GM12801 (cell line): ENCODE data around the gene CXCR4.

Experiments
- CTCF ChIP-seq: IDR thresholded peaks from one replicate; pipeline ENCODE4 v1.5.1; 2011; ENCODE audit warnings: control low read depth; ENCODE audit not compliant: insufficient read length; ENCODE audit errors: extremely low read depth

The CXCR4 gene

DNA sequence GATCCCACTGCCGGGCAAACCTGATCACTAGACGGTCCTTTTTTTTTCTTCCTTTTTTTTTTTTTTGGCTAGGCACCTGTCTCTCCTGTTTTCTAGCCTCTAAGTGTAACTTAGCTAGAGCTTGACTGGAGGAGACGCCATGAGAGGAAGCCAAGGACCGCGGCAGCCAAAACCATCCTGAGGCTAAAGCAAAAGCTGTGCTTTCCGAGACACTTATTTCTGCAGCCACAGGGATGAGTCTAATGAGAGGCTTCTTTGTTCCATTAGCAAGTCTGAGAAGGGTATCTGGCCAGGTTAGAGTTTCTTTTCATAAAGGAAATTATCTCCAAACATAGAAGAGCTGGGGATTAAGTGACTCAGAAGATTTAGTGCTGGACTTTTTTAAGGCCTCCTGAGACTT lies 7.3 kb upstream of the CXCR4 start:
- no peak for TF ChIP-seq CTCF

DNA sequence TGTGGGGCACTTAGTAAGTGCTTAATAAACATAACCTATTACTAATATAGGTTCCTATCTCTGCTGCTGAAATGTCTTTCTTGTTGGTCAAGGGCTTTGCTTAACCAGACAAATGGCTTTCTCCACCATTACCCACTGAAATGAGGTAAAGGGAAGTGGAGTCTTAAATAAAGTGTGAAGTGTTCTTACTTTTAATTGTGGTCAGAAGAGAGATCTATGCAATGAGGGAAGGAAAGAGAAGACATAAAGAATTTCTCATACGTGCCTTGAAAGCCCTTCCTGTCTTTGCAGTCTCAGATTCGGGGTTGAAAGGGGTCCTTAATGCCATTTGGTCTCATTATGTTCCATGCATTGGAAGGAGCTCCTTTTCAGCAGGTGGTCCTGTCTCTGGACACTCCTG lies 6.9 kb upstream of the CXCR4 start:
- no peak for TF ChIP-seq CTCF

GRCh38 chr2:136122661-136123060 lies 4.7 kb upstream of the CXCR4 start:
- TF ChIP-seq CTCF: no peak

DNA sequence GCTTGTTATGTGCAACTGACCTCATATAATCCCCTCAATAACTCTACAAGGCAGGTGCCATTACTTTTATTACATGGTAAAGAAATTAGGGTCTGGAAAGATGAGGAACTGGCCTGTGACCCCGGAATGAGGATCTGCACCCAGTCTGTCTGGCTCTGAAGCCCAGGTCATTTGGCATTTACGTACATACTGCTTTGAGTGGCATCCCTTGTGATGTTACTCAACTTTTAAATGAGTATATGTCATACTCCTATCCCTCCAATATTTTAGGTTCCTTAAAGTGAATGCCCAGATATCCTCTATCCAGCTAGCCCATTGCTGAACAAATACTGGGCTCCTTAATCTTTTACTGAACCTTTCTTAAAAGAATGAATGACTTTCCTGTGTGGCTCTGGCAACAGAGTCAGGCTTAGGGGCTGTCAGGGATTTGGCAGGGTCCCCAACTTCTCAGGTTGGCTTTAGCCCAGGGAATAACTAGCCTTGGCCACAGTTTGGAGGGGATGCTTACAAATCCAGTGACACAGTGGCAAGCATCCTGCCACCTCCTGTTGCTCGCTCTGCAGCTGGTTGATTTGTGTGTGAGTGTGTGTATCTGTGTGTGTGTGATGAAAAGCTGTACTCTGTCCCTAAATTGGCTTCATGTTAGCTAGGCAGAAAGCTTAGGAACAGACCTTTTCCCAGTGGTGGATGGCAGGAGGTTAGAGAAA lies 3.4 kb upstream of the CXCR4 start:
- no peak for TF ChIP-seq CTCF

- TF ChIP-seq CTCF: no peak
These were observed 2.0 kb upstream of the CXCR4 start for GRCh38 chr2:136119717-136120675.

DNA sequence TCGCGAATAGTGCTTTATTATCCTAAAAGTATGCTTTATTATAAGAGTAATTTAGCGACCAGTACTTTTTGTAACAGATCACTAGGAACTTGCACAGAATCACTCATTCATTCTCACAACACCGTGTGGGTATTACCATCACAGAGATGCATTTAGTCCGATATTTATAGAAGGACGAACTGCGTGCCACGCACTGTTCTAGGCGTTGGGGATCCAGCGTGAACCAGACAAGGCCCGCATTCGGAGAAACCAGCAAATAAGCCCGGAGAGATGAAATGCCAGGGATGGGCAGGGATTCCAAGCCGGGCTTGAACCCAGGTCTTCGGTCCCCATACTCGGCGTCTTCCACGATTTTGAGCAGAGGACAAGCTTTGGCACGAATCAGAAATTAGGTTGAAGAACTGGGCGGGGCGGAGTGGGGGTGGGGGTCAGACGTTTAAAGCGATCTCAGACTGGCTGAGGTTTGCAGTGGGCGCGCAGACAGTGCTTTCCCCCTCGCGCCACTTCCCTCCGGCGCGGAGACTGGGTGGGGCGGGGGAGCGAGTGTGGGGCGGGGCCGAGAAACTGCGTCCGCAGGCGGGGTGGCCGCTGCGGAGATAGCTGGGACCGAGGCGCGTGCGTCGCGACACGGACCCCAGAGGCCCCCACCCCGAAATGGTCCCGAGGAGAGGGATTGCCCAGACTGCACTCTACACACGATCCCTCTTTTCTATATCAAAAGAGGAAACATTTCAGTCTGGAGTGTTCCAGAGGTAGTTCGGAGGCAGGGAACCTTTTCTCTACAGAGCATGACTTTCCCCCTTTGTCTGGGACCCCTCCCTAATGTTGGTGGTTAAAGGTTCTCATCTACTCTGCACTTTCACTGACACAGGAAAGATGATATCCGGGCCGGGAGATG lies 1.1 kb upstream of the CXCR4 start:
- no peak for TF ChIP-seq CTCF
